GM18526 (cell line): ENCODE measurements around the gene WDR64.

Source experiments
- POLR2A ChIP-seq: IDR thresholded peaks from 3 replicates; pipeline ENCODE4 v1.6.1; 2011; ENCODE audit not compliant: insufficient read length; ENCODE audit errors: extremely low read depth

The WDR64 gene

GRCh38 chr1:241724741-241725356, 72.8 kb downstream of the WDR64 start:
- no peak for TF ChIP-seq POLR2A

- no peak for TF ChIP-seq POLR2A
Measured at GRCh38 chr1:241730031-241730430, 78.0 kb downstream of the WDR64 start.

GRCh38 chr1:241733899-241734298, 81.8 kb downstream of the WDR64 start:
- no peak for TF ChIP-seq POLR2A

- no peak for TF ChIP-seq POLR2A
Measured at GRCh38 chr1:241734533-241734932, 82.5 kb downstream of the WDR64 start.

- no peak for TF ChIP-seq POLR2A
Measured at GRCh38 chr1:241736387-241736786, 84.3 kb downstream of the WDR64 start.

- TF ChIP-seq POLR2A: no peak
Measured at GRCh38 chr1:241738284-241739078, 86.4 kb downstream of the WDR64 start.

- no peak for TF ChIP-seq POLR2A
Measured at GRCh38 chr1:241742084-241742483, 90.0 kb downstream of the WDR64 start.

GRCh38 chr1:241744591-241744990, 92.5 kb downstream of the WDR64 start:
- no peak for TF ChIP-seq POLR2A

GRCh38 chr1:241747992-241748391, 95.9 kb downstream of the WDR64 start:
- no peak for TF ChIP-seq POLR2A

GRCh38 chr1:241749041-241749944, 97.2 kb downstream of the WDR64 start:
- TF ChIP-seq POLR2A: no peak

- no peak for TF ChIP-seq POLR2A
Measured at GRCh38 chr1:241749945-241750695, 98.0 kb downstream of the WDR64 start.

- no peak for TF ChIP-seq POLR2A
Measured at GRCh38 chr1:241751524-241751923, 99.4 kb downstream of the WDR64 start.

GRCh38 chr1:241762713-241763339, 110.7 kb downstream of the WDR64 start:
- TF ChIP-seq POLR2A: no peak

GRCh38 chr1:241765390-241765789, 113.3 kb downstream of the WDR64 start:
- TF ChIP-seq POLR2A: no peak
